K562 (cell line): Measurements from ENCODE around the gene GIMAP8. TPM values are rescaled to one million over a fixed set of nuclear protein-coding genes. Genes with fewer than 3 reads are reported as not detected.

ENCODE experiments used
- BCL6 ChIP-seq: fragments of 250-450 bp; sonication (Bioruptor Pico); IDR thresholded peaks from 2 replicates; pipeline ENCODE4 v1.4.0; 2020
- BRF2 ChIP-seq: IDR thresholded peaks from 3 replicates; pipeline ENCODE4 v1.6.1; 2011; ENCODE audit warnings: borderline replicate concordance, mild to moderate bottlenecking; ENCODE audit not compliant: insufficient read length, insufficient read depth
- HMGN3 ChIP-seq: IDR thresholded peaks from 2 replicates; pipeline ENCODE4 v1.6.1; 2011; ENCODE audit warnings: borderline replicate concordance, low read depth, mild to moderate bottlenecking, mixed read lengths, low read length; ENCODE audit not compliant: insufficient read length; ENCODE audit errors: extremely low read depth
- KDM1A ChIP-seq, 2 experiments: fragments of 450-650 bp; IDR thresholded peaks; 2 replicates each; pipeline ENCODE4 v1.6.1; 2016; ENCODE audit warnings: mild to moderate bottlenecking in 2 of 2
- MTF1 ChIP-seq: fragments of 250-450 bp; sonication (Bioruptor Pico); IDR thresholded peaks from 2 replicates; pipeline ENCODE4 v1.9.0; 2021; ENCODE audit warnings: moderate library complexity, mild to moderate bottlenecking, inconsistent platforms, borderline replicate concordance
- NCOA2 ChIP-seq, 2 experiments: fragments of 450-650 bp; IDR thresholded peaks; 2 replicates each; pipeline ENCODE4 v1.6.1; 2018; ENCODE audit warnings: mild to moderate bottlenecking in 2 of 2, moderate library complexity in 1 of 2; ENCODE audit not compliant: partially characterized antibody in 2 of 2
- RB1 ChIP-seq: fragments of 450-650 bp; IDR thresholded peaks from 2 replicates; pipeline ENCODE4 v1.6.1; 2017; ENCODE audit warnings: low read depth, mild to moderate bottlenecking
- SMAD4 ChIP-seq: fragments of 250-450 bp; sonication (Bioruptor Pico); conservative IDR thresholded peaks from 2 replicates; pipeline ENCODE4 v1.8.0; 2021; ENCODE audit warnings: inconsistent platforms, mild to moderate bottlenecking, moderate library complexity
- TRIM28 ChIP-seq: fragments of 450-650 bp; IDR thresholded peaks from 2 replicates; pipeline ENCODE4 v1.6.1; 2017
- ZBTB11 ChIP-seq, 3 experiments: fragments of 200-800 bp in 1 of 3; fragments of 250-450 bp in 1 of 3; fragments of 450-650 bp in 1 of 3; sonication (Bioruptor Pico) in 1 of 3; sonication (Bioruptor generic) in 1 of 3; formaldehyde crosslinking in 1 of 3; IDR thresholded peaks; 2 replicates each; pipeline versions ENCODE4 v1.6.1 to v1.8.0; 2016 to 2022; ENCODE audit warnings: mild to moderate bottlenecking in 2 of 3, missing genetic modification characterization in 2 of 3, missing compliant biosample characterization in 1 of 3, moderate library complexity in 1 of 3
- ZNF121 ChIP-seq: sonication (generic); formaldehyde crosslinking; conservative IDR thresholded peaks from 2 replicates; pipeline ENCODE4 v1.8.0; 2022; ENCODE audit warnings: missing genetic modification reagents
- ZNF551 ChIP-seq: fragments of 250-450 bp; sonication (Bioruptor Pico); IDR thresholded peaks from 2 replicates; pipeline ENCODE4 v1.5.0; 2021; ENCODE audit warnings: mild to moderate bottlenecking, moderate library complexity
- ZZZ3 ChIP-seq: fragments of 450-650 bp; IDR thresholded peaks from 2 replicates; pipeline ENCODE4 v1.6.1; 2016; ENCODE audit warnings: antibody characterized with exemption, mild to moderate bottlenecking, moderate library complexity
- polyA plus RNA-seq, 8 experiments: library from polyadenylated mRNA; depleted of rRNA in 4 of 8; stranded (reverse) in 5 of 8; unstranded in 3 of 8; fragments of >200 nt; fragmentation: Nextera tagmentation in 2 of 8; fragmentation: Illumina TruSeq in 1 of 8; extraction: Ambion mirVana in 2 of 8; extraction: Trizol in 1 of 8; gene quantifications; 2 replicates each; pipeline versions ENCODE4 v1.2.1 to v1.2.3, GENCODE V29; 2011 to 2014; ENCODE audit warnings: inconsistent platforms in 1 of 8, missing spikeins in 1 of 8
- total RNA-seq, 7 experiments: library from RNA; depleted of rRNA in 6 of 7; stranded (reverse); fragments of >200 nt in 6 of 7; fragmentation: Illumina TruSeq in 2 of 7; extraction: Trizol in 2 of 7; gene quantifications; 2 replicates each; pipeline versions ENCODE4 v1.2.1 to v1.2.3, GENCODE V29; 2011 to 2021; ENCODE audit warnings: low replicate concordance in 1 of 7
- TF ChIP-seq, protein P1 (sequence below): fragments of 200-400 bp; formaldehyde crosslinking; IDR thresholded peaks from 2 replicates; pipeline ENCODE4 v1.6.1; 2017; ENCODE audit warnings: mild to moderate bottlenecking, low read depth, low read length, moderate library complexity
- TF ChIP-seq, protein P2 (sequence below), 2 experiments: fragments of 450-650 bp; IDR thresholded peaks; 2 replicates each; pipeline ENCODE4 v1.6.1; 2016

The GIMAP8 gene
- total and polyA plus RNA-seq, 9 of the 15 experiments (the other 6 are each of a cell fraction or from before 2014, with no cell fraction given), result not detected

GRCh38 chr7:150406567-150407421 lies 43.6 kb upstream of the GIMAP8 start (continued):
- peak in 1 of 3 experiments; percentile 12; a peak in 1 of 6 replicates for TF ChIP-seq ZBTB11 (CRISPR knock-in tag; IDR thresholded peaks at IDR 0.05)
- peak; percentile 17; the same call in 1 of the 2 replicates for TF ChIP-seq RB1
- TF ChIP-seq BRF2, result no peak
- TF ChIP-seq SMAD4 (CRISPR knock-in tag), result no peak; the same call in 1 of the 2 replicates
- TF ChIP-seq TRIM28, result no peak
- TF ChIP-seq, protein P1, sequence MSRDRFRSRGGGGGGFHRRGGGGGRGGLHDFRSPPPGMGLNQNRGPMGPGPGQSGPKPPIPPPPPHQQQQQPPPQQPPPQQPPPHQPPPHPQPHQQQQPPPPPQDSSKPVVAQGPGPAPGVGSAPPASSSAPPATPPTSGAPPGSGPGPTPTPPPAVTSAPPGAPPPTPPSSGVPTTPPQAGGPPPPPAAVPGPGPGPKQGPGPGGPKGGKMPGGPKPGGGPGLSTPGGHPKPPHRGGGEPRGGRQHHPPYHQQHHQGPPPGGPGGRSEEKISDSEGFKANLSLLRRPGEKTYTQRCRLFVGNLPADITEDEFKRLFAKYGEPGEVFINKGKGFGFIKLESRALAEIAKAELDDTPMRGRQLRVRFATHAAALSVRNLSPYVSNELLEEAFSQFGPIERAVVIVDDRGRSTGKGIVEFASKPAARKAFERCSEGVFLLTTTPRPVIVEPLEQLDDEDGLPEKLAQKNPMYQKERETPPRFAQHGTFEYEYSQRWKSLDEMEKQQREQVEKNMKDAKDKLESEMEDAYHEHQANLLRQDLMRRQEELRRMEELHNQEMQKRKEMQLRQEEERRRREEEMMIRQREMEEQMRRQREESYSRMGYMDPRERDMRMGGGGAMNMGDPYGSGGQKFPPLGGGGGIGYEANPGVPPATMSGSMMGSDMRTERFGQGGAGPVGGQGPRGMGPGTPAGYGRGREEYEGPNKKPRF, result no peak
- TF ChIP-seq BCL6 (CRISPR knock-in tag), result 0 out of 2 replicates have a peak, but pooled peaks have one; percentile 12
- TF ChIP-seq, protein P2, sequence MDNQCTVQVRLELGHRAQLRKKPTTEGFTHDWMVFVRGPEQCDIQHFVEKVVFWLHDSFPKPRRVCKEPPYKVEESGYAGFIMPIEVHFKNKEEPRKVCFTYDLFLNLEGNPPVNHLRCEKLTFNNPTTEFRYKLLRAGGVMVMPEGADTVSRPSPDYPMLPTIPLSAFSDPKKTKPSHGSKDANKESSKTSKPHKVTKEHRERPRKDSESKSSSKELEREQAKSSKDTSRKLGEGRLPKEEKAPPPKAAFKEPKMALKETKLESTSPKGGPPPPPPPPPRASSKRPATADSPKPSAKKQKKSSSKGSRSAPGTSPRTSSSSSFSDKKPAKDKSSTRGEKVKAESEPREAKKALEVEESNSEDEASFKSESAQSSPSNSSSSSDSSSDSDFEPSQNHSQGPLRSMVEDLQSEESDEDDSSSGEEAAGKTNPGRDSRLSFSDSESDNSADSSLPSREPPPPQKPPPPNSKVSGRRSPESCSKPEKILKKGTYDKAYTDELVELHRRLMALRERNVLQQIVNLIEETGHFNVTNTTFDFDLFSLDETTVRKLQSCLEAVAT (IDR thresholded peaks at IDR 0.05), result no peak
- TF ChIP-seq ZZZ3, result no peak
- no peak for TF ChIP-seq KDM1A (IDR thresholded peaks at IDR 0.05)
- no peak for TF ChIP-seq ZNF121
- no peak for TF ChIP-seq NCOA2 (IDR thresholded peaks at IDR 0.05; ENCODE audit: partially characterized antibody in 2 of 2)
- no peak for TF ChIP-seq MTF1 (CRISPR knock-in tag)
- no peak for TF ChIP-seq ZNF551
- TF ChIP-seq HMGN3, result no peak
